Measurements from ENCODE around the gene THEM4. TPM values are rescaled to one million over a fixed set of nuclear protein-coding genes. Genes with fewer than 3 reads are reported as not detected.
"Not testable (repeated sequence)": the region's sequence is repeated elsewhere in the genome, so short reads cannot be mapped to it uniquely, and the experiment has no call there.

The THEM4 gene
- total and polyA plus RNA-seq, 8 donors: 6.1 to 27.8 (median 8.4) TPM

GRCh38 chr1:151859891-151860293 is 49.4 kb downstream of the THEM4 start:
- TF ChIP-seq CTCF (IDR thresholded peaks at IDR 0.05): no peak
- WGBS, 2 donors: 77 to 80% methylated on average over 6 of the region's 6 CpGs
- no peaks in the 10 kb centered on the region for H3K36me3 ChIP-seq
- no peak overlapping the region for H3K4me3 ChIP-seq
- no peaks in the 10 kb centered on the region for H3K9me3 ChIP-seq
- ATAC-seq: no peak
- H3K4me1 ChIP-seq: no peaks in the 10 kb centered on the region
- DNase-seq: no peak
- intact Hi-C loops (cut with DNase I): no loop called here
- FAIRE-seq: no peak
- H3K27ac ChIP-seq: no peak overlapping the region
- no peaks in the 10 kb centered on the region for H3K27me3 ChIP-seq

GRCh38 chr1:151858886-151859665 is 50.2 kb downstream of the THEM4 start:
- ATAC-seq (no peak), FAIRE-seq (no peak), DNase-seq (no peak)
- Histone ChIP-seq H3K27me3 (no peaks in the 10 kb centered on the region), H3K4me3 (no peak overlapping the region), H3K36me3 (no peaks in the 10 kb centered on the region), H3K27ac (no peak overlapping the region), H3K9me3 (no peaks in the 10 kb centered on the region), H3K4me1 (no peaks in the 10 kb centered on the region)
- no peak for TF ChIP-seq CTCF (IDR thresholded peaks at IDR 0.05)
- intact Hi-C loops (cut with DNase I): no loop called here
- 75 to 87% methylated on average over 6 of the region's 6 CpGs for WGBS, 2 donors

- intact Hi-C loops (cut with DNase I): no loop called here
- Histone ChIP-seq H3K4me1 (no peaks in the 10 kb centered on the region), H3K4me3 (no peak overlapping the region), H3K27me3 (no peaks in the 10 kb centered on the region), H3K9me3 (no peaks in the 10 kb centered on the region), H3K36me3 (no peaks in the 10 kb centered on the region), H3K27ac (no peak overlapping the region)
- 68 to 78% methylated on average over 3 of the region's 3 CpGs for WGBS, 2 donors
- ATAC-seq: no peak
- no peak for TF ChIP-seq CTCF (IDR thresholded peaks at IDR 0.05)
- FAIRE-seq: no peak
- no peak for DNase-seq
Measured at GRCh38 chr1:151858030-151858746, 51.1 kb downstream of the THEM4 start.

GRCh38 chr1:151855933-151856332 is 53.4 kb downstream of the THEM4 start:
- no peaks in the 10 kb centered on the region for H3K36me3 ChIP-seq
- 68 to 75% methylated on average over 4 of the region's 4 CpGs for WGBS, 2 donors
- ATAC-seq (no peak), FAIRE-seq (no peak), DNase-seq (no peak)
- H3K4me1 ChIP-seq: no peaks in the 10 kb centered on the region
- no peak for TF ChIP-seq CTCF (IDR thresholded peaks at IDR 0.05)
- no peak overlapping the region for H3K27ac ChIP-seq
- H3K4me3 ChIP-seq: no peak overlapping the region
- no peaks in the 10 kb centered on the region for H3K27me3 ChIP-seq
- no peaks in the 10 kb centered on the region for H3K9me3 ChIP-seq
- intact Hi-C loops (cut with DNase I): no loop called here

GRCh38 chr1:151855516-151855915 is 53.8 kb downstream of the THEM4 start:
- H3K27ac ChIP-seq; FAIRE-seq; H3K36me3 ChIP-seq; H3K9me3 ChIP-seq; intact Hi-C loops (cut with DNase I); H3K4me3 ChIP-seq; ATAC-seq; DNase-seq; H3K27me3 ChIP-seq; H3K4me1 ChIP-seq: not testable (repeated sequence)
- WGBS, 2 donors: 78% methylated on average over 8 of the region's 8 CpGs
